MM.1S (cell line): ENCODE data around the gene DISC1.

Experiments used
- EZH2 ChIP-seq: fragments of 300-600 bp; sonication (generic); optimal IDR thresholded peaks from 2 replicates; pipeline ENCODE3; 2017; ENCODE audit warnings: low read depth, mild to moderate bottlenecking, antibody characterized with exemption, low read length, mixed read lengths
- TF ChIP-seq, protein P1 (sequence below): fragments of 300-600 bp; sonication (generic); IDR thresholded peaks from 2 replicates; pipeline ENCODE4 v1.5.1; 2016; ENCODE audit warnings: antibody characterized with exemption, low read length, mixed read lengths

- TF ChIP-seq, protein P1, sequence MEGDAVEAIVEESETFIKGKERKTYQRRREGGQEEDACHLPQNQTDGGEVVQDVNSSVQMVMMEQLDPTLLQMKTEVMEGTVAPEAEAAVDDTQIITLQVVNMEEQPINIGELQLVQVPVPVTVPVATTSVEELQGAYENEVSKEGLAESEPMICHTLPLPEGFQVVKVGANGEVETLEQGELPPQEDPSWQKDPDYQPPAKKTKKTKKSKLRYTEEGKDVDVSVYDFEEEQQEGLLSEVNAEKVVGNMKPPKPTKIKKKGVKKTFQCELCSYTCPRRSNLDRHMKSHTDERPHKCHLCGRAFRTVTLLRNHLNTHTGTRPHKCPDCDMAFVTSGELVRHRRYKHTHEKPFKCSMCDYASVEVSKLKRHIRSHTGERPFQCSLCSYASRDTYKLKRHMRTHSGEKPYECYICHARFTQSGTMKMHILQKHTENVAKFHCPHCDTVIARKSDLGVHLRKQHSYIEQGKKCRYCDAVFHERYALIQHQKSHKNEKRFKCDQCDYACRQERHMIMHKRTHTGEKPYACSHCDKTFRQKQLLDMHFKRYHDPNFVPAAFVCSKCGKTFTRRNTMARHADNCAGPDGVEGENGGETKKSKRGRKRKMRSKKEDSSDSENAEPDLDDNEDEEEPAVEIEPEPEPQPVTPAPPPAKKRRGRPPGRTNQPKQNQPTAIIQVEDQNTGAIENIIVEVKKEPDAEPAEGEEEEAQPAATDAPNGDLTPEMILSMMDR = no peak
- no peak for TF ChIP-seq EZH2
Measured at GRCh38 chr1:231972111-231972445, 345.5 kb downstream of the DISC1 start.
